HEK293 (cell line): ENCODE data around the gene OSCP1.

Experiments used
- CTCF ChIP-seq: fragments of 450-650 bp; formaldehyde crosslinking; IDR thresholded peaks from 2 replicates; pipeline ENCODE4 v1.5.1; 2016; ENCODE audit warnings: missing biosample characterization, missing genetic modification characterization
- ZBTB10 ChIP-seq: fragments of 450-650 bp; formaldehyde crosslinking; IDR thresholded peaks from 2 replicates; pipeline ENCODE4 v1.5.1; 2016; ENCODE audit warnings: missing biosample characterization, missing genetic modification characterization
- ZFP41 ChIP-seq: fragments of 450-650 bp; formaldehyde crosslinking; IDR thresholded peaks from 2 replicates; pipeline ENCODE4 v1.5.1; 2016; ENCODE audit warnings: missing biosample characterization, missing genetic modification characterization, borderline replicate concordance
- ZNF133 ChIP-seq: fragments of 450-650 bp; formaldehyde crosslinking; IDR thresholded peaks from 2 replicates; pipeline ENCODE4 v1.5.1; 2016; ENCODE audit warnings: missing biosample characterization, missing genetic modification characterization
- ZNF214 ChIP-seq: fragments of 450-650 bp; formaldehyde crosslinking; IDR thresholded peaks from 2 replicates; pipeline ENCODE4 v1.5.1; 2017; ENCODE audit warnings: missing biosample characterization, mild to moderate bottlenecking, missing genetic modification characterization, borderline replicate concordance
- ZNF221 ChIP-seq: fragments of 450-650 bp; formaldehyde crosslinking; IDR thresholded peaks from 2 replicates; pipeline ENCODE4 v1.5.1; 2017; ENCODE audit warnings: missing biosample characterization, missing genetic modification characterization, borderline replicate concordance
- ZNF366 ChIP-seq: fragments of 450-650 bp; formaldehyde crosslinking; conservative IDR thresholded peaks from 2 replicates; pipeline ENCODE4 v1.5.1; 2016; ENCODE audit warnings: missing biosample characterization, missing genetic modification characterization
- ZNF510 ChIP-seq: fragments of 450-650 bp; formaldehyde crosslinking; IDR thresholded peaks from 2 replicates; pipeline ENCODE4 v1.5.1; 2018; ENCODE audit warnings: mild to moderate bottlenecking, missing genetic modification characterization, missing biosample characterization; ENCODE audit not compliant: insufficient replicate concordance
- ZNF660 ChIP-seq: fragments of 450-650 bp; IDR thresholded peaks from 2 replicates; pipeline ENCODE4 v1.5.1; 2018; ENCODE audit warnings: missing biosample characterization, mild to moderate bottlenecking, missing genetic modification characterization
- ZSCAN16 ChIP-seq: fragments of 450-650 bp; formaldehyde crosslinking; IDR thresholded peaks from 2 replicates; pipeline ENCODE4 v1.5.1; 2016; ENCODE audit warnings: missing biosample characterization, missing genetic modification characterization

- TF ChIP-seq ZNF214 (tag by site-specific recombination) (no peak), CTCF (tag by site-specific recombination) (no peak), ZNF660 (tag by site-specific recombination) (no peak), ZNF221 (no peak), ZNF366 (tag by site-specific recombination) (no peak), ZNF510 (tag by site-specific recombination) (no peak), ZBTB10 (tag by site-specific recombination) (no peak), ZNF133 (tag by site-specific recombination) (no peak), ZSCAN16 (no peak), ZFP41 (no peak)
Observed at GRCh38 chr1:36463463-36463802, 13.2 kb upstream of the OSCP1 start.
